ENCODE results near the gene GRXCR2.
"Not testable (repeated sequence)": the region's sequence is repeated elsewhere in the genome, so short reads cannot be mapped to it uniquely, and the experiment has no call there.

The GRXCR2 gene

DNA sequence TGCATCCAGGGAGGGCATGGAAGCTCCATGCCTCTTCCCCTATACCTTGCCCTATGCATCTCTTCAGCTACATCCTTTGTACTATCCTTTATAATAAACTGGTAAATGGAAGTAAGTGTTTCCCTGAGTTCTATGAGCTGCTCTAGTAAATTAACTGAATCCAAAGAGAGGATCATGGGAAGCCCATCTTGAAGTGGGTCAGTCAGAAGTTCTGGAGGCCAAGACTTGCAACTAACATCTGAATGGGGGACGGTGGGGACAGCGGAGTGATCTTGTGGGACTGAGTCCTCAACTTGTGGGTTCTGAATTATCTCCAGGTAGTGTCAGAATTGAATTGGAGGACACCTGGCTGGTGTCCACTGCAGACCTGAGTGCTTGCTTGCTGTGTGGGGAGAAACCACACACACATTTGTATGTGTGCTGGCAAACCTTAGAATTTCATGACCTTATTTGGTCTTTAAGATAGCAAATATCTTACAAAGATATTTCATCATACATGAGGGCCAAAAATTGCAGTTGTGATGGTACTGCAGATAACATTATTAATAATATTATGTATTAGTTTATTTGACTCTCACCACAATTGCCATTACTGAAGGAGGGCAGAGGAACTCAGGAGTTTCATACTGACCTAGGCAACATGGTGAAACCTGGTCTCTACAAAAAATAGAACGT is 32.2 kb downstream of the GRXCR2 start:
- no peak overlapping the region for H3K4me3 ChIP-seq (ENCODE audit: low read length, poor library complexity, severe bottlenecking)
- peaks cover 7% of the 10 kb centered on the region for H3K4me1 ChIP-seq (ENCODE audit: insufficient read depth, low read length, poor library complexity, severe bottlenecking)
- TF ChIP-seq, protein P1, sequence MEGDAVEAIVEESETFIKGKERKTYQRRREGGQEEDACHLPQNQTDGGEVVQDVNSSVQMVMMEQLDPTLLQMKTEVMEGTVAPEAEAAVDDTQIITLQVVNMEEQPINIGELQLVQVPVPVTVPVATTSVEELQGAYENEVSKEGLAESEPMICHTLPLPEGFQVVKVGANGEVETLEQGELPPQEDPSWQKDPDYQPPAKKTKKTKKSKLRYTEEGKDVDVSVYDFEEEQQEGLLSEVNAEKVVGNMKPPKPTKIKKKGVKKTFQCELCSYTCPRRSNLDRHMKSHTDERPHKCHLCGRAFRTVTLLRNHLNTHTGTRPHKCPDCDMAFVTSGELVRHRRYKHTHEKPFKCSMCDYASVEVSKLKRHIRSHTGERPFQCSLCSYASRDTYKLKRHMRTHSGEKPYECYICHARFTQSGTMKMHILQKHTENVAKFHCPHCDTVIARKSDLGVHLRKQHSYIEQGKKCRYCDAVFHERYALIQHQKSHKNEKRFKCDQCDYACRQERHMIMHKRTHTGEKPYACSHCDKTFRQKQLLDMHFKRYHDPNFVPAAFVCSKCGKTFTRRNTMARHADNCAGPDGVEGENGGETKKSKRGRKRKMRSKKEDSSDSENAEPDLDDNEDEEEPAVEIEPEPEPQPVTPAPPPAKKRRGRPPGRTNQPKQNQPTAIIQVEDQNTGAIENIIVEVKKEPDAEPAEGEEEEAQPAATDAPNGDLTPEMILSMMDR (conservative IDR thresholded peaks at IDR 0.05; ENCODE audit: low read length), result no peak
- no peak for TF ChIP-seq EZH2phosphoT487 (IDR thresholded peaks at IDR 0.05; ENCODE audit: borderline replicate concordance)
- H3K27me3 ChIP-seq (ENCODE audit: insufficient read depth, low read length, poor library complexity, severe bottlenecking), result no peaks in the 10 kb centered on the region
- no peaks in the 10 kb centered on the region for H4K20me1 ChIP-seq (ENCODE audit: insufficient read depth, low read length, poor library complexity, severe bottlenecking)
- no peak overlapping the region for H3K4me2 ChIP-seq (ENCODE audit: low read depth, low read length, poor library complexity, severe bottlenecking)
- no peaks in the 10 kb centered on the region for H3F3A ChIP-seq (ENCODE audit: low read depth)
- no peaks in the 10 kb centered on the region for H3K9me2 ChIP-seq (replicated peaks; ENCODE audit: low read depth, low read length)
- peaks cover 4% of the 10 kb centered on the region; the same call in 1 of the 2 replicates for H3K79me2 ChIP-seq (ENCODE audit: insufficient read depth, low read length)
- no peak overlapping the region for H3K9ac ChIP-seq (ENCODE audit: low read depth, low read length, poor library complexity, severe bottlenecking)
- H2AFZ ChIP-seq (ENCODE audit: low read length), result no peak overlapping the region
- no peaks in the 10 kb centered on the region for H3K9me3 ChIP-seq (ENCODE audit: insufficient read depth, low read depth, low read length)
- H3K36me3 ChIP-seq (ENCODE audit: insufficient read depth, low read length), result no peaks in the 10 kb centered on the region

DNA sequence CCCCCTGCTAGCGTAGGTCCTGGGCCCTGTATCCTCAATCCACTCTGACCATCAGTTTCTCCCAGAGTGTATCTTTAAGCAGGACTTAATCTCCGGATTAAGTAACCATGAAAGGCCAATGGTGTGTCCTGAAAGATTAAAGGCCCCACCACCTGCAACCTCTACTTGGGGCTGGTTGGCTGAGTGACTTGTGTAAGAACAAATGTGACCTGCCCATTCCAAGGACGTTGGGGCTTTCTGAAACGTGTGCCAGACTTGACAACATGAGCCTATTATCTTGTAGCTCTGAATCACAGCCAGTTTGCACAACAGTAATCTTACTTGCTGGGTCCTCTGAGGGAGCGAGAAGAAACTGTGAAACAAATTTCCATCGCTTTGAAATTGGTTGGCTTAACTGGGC is 34.5 kb downstream of the GRXCR2 start:
- 0 out of 2 replicates have a peak overlapping the region, but pooled peaks have one; percentile 6 for H2AFZ ChIP-seq (ENCODE audit: low read length)
- H3K4me3 ChIP-seq (ENCODE audit: low read length, poor library complexity, severe bottlenecking), result no peak overlapping the region
- H3K36me3 ChIP-seq (ENCODE audit: insufficient read depth, low read length), result no peaks in the 10 kb centered on the region
- TF ChIP-seq, protein P1 (conservative IDR thresholded peaks at IDR 0.05; ENCODE audit: low read length), result no peak
- TF ChIP-seq EZH2phosphoT487 (IDR thresholded peaks at IDR 0.05; ENCODE audit: borderline replicate concordance), result no peak
- peaks cover 22% of the 10 kb centered on the region for H3K4me1 ChIP-seq (ENCODE audit: insufficient read depth, low read length, poor library complexity, severe bottlenecking)
- no peaks in the 10 kb centered on the region for H3K9me3 ChIP-seq (ENCODE audit: insufficient read depth, low read depth, low read length)
- no peak overlapping the region for H3K9ac ChIP-seq (ENCODE audit: low read depth, low read length, poor library complexity, severe bottlenecking)
- H3K27me3 ChIP-seq (ENCODE audit: insufficient read depth, low read length, poor library complexity, severe bottlenecking), result no peaks in the 10 kb centered on the region
- peaks cover 24% of the 10 kb centered on the region for H3K79me2 ChIP-seq (ENCODE audit: insufficient read depth, low read length)
- H3K9me2 ChIP-seq (replicated peaks; ENCODE audit: low read depth, low read length), result no peaks in the 10 kb centered on the region
- H3K4me2 ChIP-seq (ENCODE audit: low read depth, low read length, poor library complexity, severe bottlenecking), result no peak overlapping the region
- no peaks in the 10 kb centered on the region for H3F3A ChIP-seq (ENCODE audit: low read depth)
- H4K20me1 ChIP-seq (ENCODE audit: insufficient read depth, low read length, poor library complexity, severe bottlenecking), result peaks cover 4% of the 10 kb centered on the region

- not testable (repeated sequence) for H3K9me3 ChIP-seq (ENCODE audit: insufficient read depth, low read depth, low read length); H3K9me2 ChIP-seq (replicated peaks; ENCODE audit: low read depth, low read length); H3K27me3 ChIP-seq (ENCODE audit: insufficient read depth, low read length, poor library complexity, severe bottlenecking); H4K20me1 ChIP-seq (ENCODE audit: insufficient read depth, low read length, poor library complexity, severe bottlenecking); H3F3A ChIP-seq (ENCODE audit: low read depth); H3K36me3 ChIP-seq (ENCODE audit: insufficient read depth, low read length)
- peaks cover 42% of the 10 kb centered on the region for H3K79me2 ChIP-seq (ENCODE audit: insufficient read depth, low read length)
- peak overlapping the region; percentile 81 for H3K9ac ChIP-seq (ENCODE audit: low read depth, low read length, poor library complexity, severe bottlenecking)
- peak overlapping the region; percentile 95 for H2AFZ ChIP-seq (ENCODE audit: low read length)
- H3K4me3 ChIP-seq (ENCODE audit: low read length, poor library complexity, severe bottlenecking), result peak overlapping the region; percentile 98
- H3K4me2 ChIP-seq (ENCODE audit: low read depth, low read length, poor library complexity, severe bottlenecking), result peak overlapping the region; percentile 80
- peaks cover 38% of the 10 kb centered on the region for H3K4me1 ChIP-seq (ENCODE audit: insufficient read depth, low read length, poor library complexity, severe bottlenecking)
Measured at GRCh38 chr5:145836241-145836640, 36.6 kb downstream of the GRXCR2 start.

- Histone ChIP-seq H3K9me3 (ENCODE audit: insufficient read depth, low read depth, low read length) (no peaks in the 10 kb centered on the region), H3K79me2 (ENCODE audit: insufficient read depth, low read length) (peaks cover 46% of the 10 kb centered on the region), H4K20me1 (ENCODE audit: insufficient read depth, low read length, poor library complexity, severe bottlenecking) (peaks cover 11% of the 10 kb centered on the region), H3K9ac (ENCODE audit: low read depth, low read length, poor library complexity, severe bottlenecking) (peak overlapping the region; percentile 81), H3K4me2 (ENCODE audit: low read depth, low read length, poor library complexity, severe bottlenecking) (peak overlapping the region; percentile 80), H3K4me1 (ENCODE audit: insufficient read depth, low read length, poor library complexity, severe bottlenecking) (peaks cover 42% of the 10 kb centered on the region), H3K27me3 (ENCODE audit: insufficient read depth, low read length, poor library complexity, severe bottlenecking) (no peaks in the 10 kb centered on the region), H3K36me3 (ENCODE audit: insufficient read depth, low read length) (no peaks in the 10 kb centered on the region), H3F3A (ENCODE audit: low read depth) (no peaks in the 10 kb centered on the region), H3K9me2 (replicated peaks; ENCODE audit: low read depth, low read length) (no peaks in the 10 kb centered on the region), H2AFZ (ENCODE audit: low read length) (peak overlapping the region; percentile 95), H3K4me3 (ENCODE audit: low read length, poor library complexity, severe bottlenecking) (peak overlapping the region; percentile 98)
- TF ChIP-seq, protein P1 (conservative IDR thresholded peaks at IDR 0.05; ENCODE audit: low read length), result no peak
- TF ChIP-seq EZH2phosphoT487 (IDR thresholded peaks at IDR 0.05; ENCODE audit: borderline replicate concordance), result no peak
Measured at GRCh38 chr5:145835848-145836239, 37.0 kb downstream of the GRXCR2 start.
